Fibroblast of skin of left biceps (primary cell): ENCODE measurements around the gene LRIG1.
"Not testable (repeated sequence)": the region's sequence is repeated elsewhere in the genome, so short reads cannot be mapped to it uniquely, and the experiment has no call there.

Source experiments
- DNase-seq, 2 experiments: peaks; one replicate each; pipeline ENCODE4 v3.0.0-alpha.2; 2013; ENCODE audit warnings: low read depth in 2 of 2

LRIG1 gene

GRCh38 chr3:66421144-66421543 lies 79.7 kb downstream of the LRIG1 start:
- DNase-seq, result not testable (repeated sequence)

- DNase-seq, result no peak
These were observed 81.8 kb downstream of the LRIG1 start for GRCh38 chr3:66419036-66419435.

GRCh38 chr3:66418475-66418931 lies 82.3 kb downstream of the LRIG1 start:
- DNase-seq, result no peak

GRCh38 chr3:66416556-66417304 lies 84.1 kb downstream of the LRIG1 start:
- DNase-seq, result no peak

- no peak for DNase-seq
These were observed 84.9 kb downstream of the LRIG1 start for GRCh38 chr3:66415867-66416428.

GRCh38 chr3:66414846-66415245 lies 86.0 kb downstream of the LRIG1 start:
- DNase-seq, result no peak

GRCh38 chr3:66413151-66413751 lies 87.6 kb downstream of the LRIG1 start:
- DNase-seq, result peak; percentile 89 to 90

- DNase-seq, result no peak
These were observed 88.6 kb downstream of the LRIG1 start for GRCh38 chr3:66411961-66412887.

- DNase-seq, result no peak
These were observed 89.3 kb downstream of the LRIG1 start for GRCh38 chr3:66411474-66411873.

- DNase-seq, result no peak
These were observed 89.8 kb downstream of the LRIG1 start for GRCh38 chr3:66410976-66411375.

- DNase-seq, result no peak
These were observed 90.8 kb downstream of the LRIG1 start for GRCh38 chr3:66409771-66410754.

GRCh38 chr3:66407611-66408218 lies 93.1 kb downstream of the LRIG1 start:
- no peak for DNase-seq

GRCh38 chr3:66406831-66407610 lies 93.8 kb downstream of the LRIG1 start:
- DNase-seq, result no peak

- DNase-seq, result no peak
These were observed 94.7 kb downstream of the LRIG1 start for GRCh38 chr3:66406163-66406562.

- no peak for DNase-seq
These were observed 95.1 kb downstream of the LRIG1 start for GRCh38 chr3:66405701-66406091.

- no peak for DNase-seq
These were observed 95.7 kb downstream of the LRIG1 start for GRCh38 chr3:66404903-66405700.

GRCh38 chr3:66404197-66404596 lies 96.6 kb downstream of the LRIG1 start:
- DNase-seq, result no peak

GRCh38 chr3:66403323-66403990 lies 97.4 kb downstream of the LRIG1 start:
- DNase-seq, result no peak
